Stimulated activated CD4-positive, alpha-beta T cell treated with anti-CD3 and anti-CD28 coated beads, Interleukin-15, amount 100 ng/mL, for 1 hour (primary cell): Measurements from ENCODE around the gene SYNDIG1L.
"Not testable (repeated sequence)": the region's sequence is repeated elsewhere in the genome, so short reads cannot be mapped to it uniquely, and the experiment has no call there.

ENCODE experiments used
- DNase-seq, 2 donors: peaks; one replicate each; pipeline ENCODE4 v3.0.0-alpha.2; 2020; ENCODE audit warnings: low read depth in 1 of 2, low spot score in 1 of 2

SYNDIG1L gene

GRCh38 chr14:74426202-74426582 is at the start of gene SYNDIG1L:
TSS of gene SYNDIG1L (minus strand) at chr14:74426210. CDS start at chr14:74409744, 16,466 bp downstream.
- no peak for DNase-seq

GRCh38 chr14:74475678-74476077 is 49.7 kb upstream of the SYNDIG1L start:
- DNase-seq: no peak

DNA sequence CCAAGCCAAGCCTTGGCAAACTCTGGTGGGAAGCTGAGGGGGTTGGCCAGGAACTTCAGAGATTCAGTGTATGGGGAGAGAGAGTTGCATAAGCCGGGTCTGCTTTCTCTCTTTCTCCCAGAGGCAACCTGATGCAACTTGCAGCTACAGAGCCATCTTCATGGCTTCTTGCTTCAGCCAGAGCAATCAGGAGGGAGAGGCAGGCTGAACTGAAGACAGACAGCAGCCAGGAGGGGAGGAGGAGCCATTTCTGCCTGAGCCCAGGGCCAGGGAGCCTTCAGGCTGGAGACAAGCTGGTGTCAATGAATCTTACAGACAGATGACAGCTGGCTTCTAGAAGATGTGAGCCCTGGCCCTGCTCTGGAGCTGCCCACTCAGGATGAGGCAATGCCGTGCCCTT is 48.4 kb upstream of the SYNDIG1L start:
- DNase-seq: no peak

DNA sequence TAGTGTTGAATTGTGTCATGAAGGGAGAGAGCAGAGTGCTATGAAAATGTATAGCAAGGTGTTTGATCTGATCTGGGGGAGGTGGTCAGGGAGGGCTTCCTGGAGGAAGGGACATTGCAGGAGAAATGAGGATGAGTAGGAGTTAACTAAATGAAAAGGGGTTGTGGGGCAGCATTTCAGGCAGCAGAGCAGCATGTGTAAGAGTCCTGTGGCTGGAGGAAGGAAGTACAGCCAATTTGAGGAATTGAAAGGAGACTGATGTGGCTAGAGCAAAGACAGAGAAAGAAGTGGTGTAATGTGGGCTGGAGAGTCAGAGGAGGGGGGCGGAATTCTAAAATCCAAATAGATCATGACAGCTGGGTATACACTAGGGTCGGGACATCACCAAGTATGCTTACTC is 46.6 kb upstream of the SYNDIG1L start:
- DNase-seq: no peak

GRCh38 chr14:74469548-74470518 is 43.8 kb upstream of the SYNDIG1L start:
- no peak for DNase-seq

- DNase-seq: no peak
Measured at GRCh38 chr14:74468513-74468912, 42.5 kb upstream of the SYNDIG1L start.

DNA sequence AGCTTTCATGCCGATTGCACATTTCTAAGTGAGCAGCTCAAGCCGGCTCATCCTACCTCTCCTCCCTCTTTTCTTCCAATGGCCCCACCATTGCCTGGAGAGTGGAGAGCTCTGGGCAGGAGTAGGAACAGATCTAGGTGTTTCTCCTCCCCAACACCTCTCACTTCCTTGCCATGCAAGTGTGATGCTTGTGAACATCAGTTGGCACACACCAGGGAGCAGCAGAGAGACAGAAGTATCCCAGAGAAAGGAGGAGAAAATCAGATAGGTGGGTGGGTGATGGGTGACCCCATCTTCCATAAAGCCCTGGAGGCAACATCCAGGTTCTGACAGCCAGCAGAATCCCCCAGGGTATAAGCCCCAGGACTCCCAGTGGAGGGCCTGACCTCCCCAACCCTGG is 39.3 kb upstream of the SYNDIG1L start:
- DNase-seq: no peak

DNA sequence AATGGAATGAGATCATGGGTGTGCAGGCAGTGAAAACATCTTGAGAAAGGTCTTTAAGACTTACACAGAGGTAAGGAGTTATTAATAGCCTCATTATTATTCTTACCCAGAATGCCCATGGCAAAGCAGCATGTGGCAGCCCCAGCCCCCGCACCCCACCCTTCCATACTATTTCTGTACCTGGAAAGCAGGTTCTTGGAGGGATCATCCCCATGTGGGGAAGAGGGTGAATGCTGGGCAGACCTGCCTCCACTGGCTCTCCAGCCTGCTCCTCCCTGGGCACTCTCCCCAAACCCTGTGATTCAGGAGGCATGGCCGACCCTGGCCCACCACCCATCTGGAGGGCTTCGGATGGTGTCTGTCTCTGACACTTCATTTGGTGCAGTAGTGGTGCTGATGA is 38.8 kb upstream of the SYNDIG1L start:
- DNase-seq: no peak

DNA sequence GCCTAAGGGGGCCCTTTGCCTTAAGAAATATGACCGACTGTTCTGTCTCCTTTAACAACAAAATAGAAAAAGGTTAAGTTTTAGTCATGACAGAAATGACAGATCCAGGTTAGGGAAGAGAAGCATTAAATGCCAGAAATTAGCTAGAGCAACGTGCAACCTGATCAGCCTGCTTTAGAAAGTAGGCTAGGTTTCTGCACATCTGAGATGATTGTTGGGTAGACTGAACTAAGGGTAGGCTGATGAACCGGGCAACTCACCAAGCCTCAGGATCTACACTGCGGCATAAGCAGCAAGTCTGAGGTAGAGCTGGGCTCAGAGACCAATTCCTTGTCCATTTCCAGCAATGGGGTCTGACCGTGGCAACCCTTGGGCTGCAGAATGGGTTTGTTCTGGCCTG is 37.7 kb upstream of the SYNDIG1L start:
- DNase-seq: no peak

- no peak for DNase-seq
Measured at GRCh38 chr14:74462993-74463392, 37.0 kb upstream of the SYNDIG1L start.

- no peak for DNase-seq
Measured at GRCh38 chr14:74459976-74460375, 34.0 kb upstream of the SYNDIG1L start.

DNA sequence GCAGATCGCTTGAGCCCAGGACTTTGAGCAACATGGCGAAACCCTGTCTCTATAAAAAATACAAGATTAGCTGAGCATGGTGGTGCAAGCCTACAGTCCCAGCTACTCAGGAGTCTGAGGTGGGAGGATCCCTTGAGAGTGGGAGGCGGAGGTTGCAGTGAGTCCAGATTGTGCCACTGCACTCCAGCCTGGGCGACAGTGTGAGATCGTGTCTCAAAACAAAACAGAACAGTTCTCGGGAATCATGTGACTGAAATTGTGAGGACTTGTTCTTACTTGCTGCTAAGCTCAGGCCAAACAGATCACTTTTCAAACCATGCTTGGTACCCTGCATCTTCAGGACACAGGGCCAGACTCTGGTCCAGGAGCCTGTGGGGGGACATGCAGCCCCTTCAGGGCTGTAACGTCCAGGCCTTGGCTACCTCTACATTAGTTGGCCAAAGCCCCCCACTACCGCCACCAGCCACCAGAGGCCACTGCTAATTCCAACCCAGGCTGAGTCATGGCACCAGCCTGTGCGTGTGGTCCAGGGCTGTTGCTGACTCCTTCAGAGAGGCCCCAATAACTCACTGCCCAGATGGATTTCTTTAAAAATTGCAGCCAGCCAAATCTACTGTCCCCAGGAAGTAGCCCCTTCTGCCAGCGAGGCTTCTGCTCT is 33.4 kb upstream of the SYNDIG1L start:
- DNase-seq: no peak

DNA sequence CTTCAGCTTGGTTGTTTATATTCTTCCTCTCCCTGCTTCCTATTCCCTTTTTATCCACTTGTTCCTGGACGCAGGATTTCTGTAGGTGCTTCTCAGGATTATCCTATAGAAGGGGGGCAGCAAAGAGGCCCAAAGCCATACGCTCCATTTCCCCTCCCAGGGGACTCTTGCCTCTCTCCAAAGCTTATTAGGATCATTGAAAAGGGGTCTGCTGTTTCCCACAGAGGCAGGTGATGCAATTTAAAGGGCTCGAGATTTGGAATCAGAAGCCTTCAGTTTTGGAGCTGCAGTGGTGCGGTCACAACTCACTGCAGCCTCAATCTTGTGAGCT is 31.5 kb upstream of the SYNDIG1L start:
- no peak for DNase-seq

- DNase-seq: no peak
Measured at GRCh38 chr14:74456684-74457564, 30.9 kb upstream of the SYNDIG1L start.

- not testable (repeated sequence) for DNase-seq
Measured at GRCh38 chr14:74454397-74454796, 28.4 kb upstream of the SYNDIG1L start.

- no peak for DNase-seq
Measured at GRCh38 chr14:74444866-74445265, 18.9 kb upstream of the SYNDIG1L start.

DNA sequence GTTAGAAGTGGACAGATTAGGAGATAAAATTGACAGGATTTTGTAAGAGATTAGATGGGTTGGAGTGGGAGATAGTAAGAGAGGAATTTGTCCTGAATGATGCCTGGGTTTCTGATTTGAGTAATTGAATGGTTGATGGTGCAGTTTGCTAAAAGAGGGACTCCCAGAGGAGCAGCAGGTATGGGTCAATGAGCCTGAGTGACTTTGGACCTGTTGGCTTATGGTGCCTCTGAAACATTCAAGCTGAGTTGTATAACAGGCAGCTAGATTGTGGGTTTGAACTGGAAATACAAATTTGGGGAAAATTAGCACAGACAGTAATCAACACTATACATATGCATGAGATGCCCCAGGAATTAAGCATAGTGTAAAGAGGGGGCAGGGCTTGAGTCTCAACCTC is 16.7 kb upstream of the SYNDIG1L start:
- no peak for DNase-seq

- DNase-seq: no peak
Measured at GRCh38 chr14:74441113-74441512, 15.1 kb upstream of the SYNDIG1L start.

DNA sequence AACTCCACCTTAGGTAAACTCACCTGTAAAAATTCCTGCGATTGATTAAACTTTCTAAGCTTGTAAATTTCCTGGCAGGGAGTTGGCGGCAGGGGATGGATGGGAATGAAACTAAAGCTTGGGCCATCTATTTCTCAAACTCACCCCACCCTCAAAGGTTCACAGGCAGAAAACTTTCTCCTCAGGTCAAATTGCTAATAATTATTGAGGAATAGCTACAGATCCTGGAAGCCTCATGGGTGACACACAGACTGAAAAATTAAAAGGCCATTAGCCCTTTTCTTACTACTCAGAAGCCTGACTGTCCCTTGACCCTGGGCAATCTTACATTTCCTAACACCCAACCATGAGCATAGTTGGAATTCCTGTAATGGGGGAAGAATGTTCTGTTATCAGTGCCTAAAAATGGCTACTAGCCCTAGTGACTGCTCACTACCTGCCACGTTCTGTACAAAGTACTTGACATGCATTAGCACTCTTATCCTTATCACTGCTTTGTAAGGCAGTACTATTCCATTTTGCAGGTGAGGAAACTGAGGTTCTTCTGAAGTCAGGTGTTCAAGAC is 12.4 kb upstream of the SYNDIG1L start:
- no peak for DNase-seq

GRCh38 chr14:74437496-74438053 is 11.6 kb upstream of the SYNDIG1L start:
- DNase-seq: no peak

DNA sequence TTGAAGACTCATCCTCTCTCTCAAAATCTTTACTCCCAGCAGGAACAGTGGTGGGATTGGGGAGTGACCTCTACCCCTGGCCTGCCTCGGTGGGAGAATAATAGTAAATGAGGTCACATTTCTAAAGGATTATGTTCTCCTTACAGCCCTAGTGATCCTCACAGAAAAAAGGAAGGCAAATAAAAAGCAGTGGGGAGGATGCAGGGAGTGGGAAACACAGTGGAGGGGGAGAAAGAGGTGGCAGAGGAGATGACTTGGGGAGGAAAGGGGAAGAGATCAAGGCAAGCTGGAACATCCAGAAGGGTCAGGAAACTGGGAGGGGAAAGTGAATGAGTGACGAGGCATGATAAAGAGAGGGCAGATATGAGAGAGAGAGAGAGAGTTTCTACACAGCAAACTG is 8.3 kb upstream of the SYNDIG1L start:
- DNase-seq: no peak
